Measurements from ENCODE around the gene NCOA6.

GRCh38 chr20:34771680-34772081 is 53.8 kb downstream of the NCOA6 start:
- TF ChIP-seq POLR2AphosphoS5 (IDR thresholded peaks at IDR 0.05; ENCODE audit: low read depth, low read length): no peak
- TF ChIP-seq TAF1 (IDR thresholded peaks at IDR 0.05; ENCODE audit: borderline replicate concordance, low read depth, low read length): no peak

Data from GM12892 (cell line).